ENCODE results near the gene ATP1B3. TPM values are rescaled to one million over a fixed set of nuclear protein-coding genes. Genes with fewer than 3 reads are reported as not detected.

The ATP1B3 gene
- total and polyA plus RNA-seq, 9 of the 15 experiments (the other 6 are each of a cell fraction or from before 2014, with no cell fraction given), result 48.3 to 202 (median 123) TPM

DNA sequence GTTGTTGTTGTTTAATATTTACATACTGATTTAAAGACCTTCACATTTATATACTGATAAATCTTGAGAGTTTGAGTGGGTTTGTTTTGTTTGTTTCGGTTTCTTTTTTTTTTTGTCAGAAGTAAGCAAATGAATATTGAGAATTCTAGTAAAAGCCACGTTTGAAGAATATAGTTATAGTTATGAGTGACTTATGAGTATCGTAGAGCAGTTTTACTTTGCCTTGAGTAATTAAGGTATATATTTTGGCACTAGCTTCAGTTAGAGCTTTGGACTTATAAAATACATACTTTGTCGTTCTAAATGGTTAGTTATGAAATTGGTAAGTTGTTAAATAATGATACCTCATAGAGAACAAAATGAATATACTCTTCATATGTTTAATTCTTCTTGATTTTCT is 27.8 kb downstream of the ATP1B3 start:
- H3K9me3 ChIP-seq (replicated peaks; ENCODE audit: control insufficient read depth, insufficient read depth, low read depth, low read length), result no peaks in the 10 kb centered on the region
- no peak for DNase-seq (ENCODE audit: extremely low read depth in 1 of 4, low spot score in 3 of 4)
- intact Hi-C loops (cut with micrococcal nuclease) (no loop called here), in situ Hi-C loops (cut with MboI) (loop anchor here (10.0 kb wide), 1 partner anchor 319 kb away; no protein-coding TSS in a partner anchor)
- no peaks in the 10 kb centered on the region; a peak in 1 of 5 replicates for H3K4me1 ChIP-seq (replicated peaks in 1 of 2; ENCODE audit: control insufficient read depth in 2 of 2, insufficient read depth in 2 of 2, low read length in 2 of 2)
- BruUV-seq (replicated peaks), result no TSS peak
- no peak for FAIRE-seq
- ChIA-PET CTCF (ENCODE audit: low intra/inter-chr PET ratio) (no interaction called here), POLR2A (interaction anchor here (0.6 to 1.4 kb wide), 2 partner anchors 11 to 25 kb away, joined by 3 to 7 read pairs; no protein-coding TSS in a partner anchor)
- no peak for ATAC-seq
- no peaks in the 10 kb centered on the region for H3K27me3 ChIP-seq (ENCODE audit: control insufficient read depth in 2 of 2, insufficient read depth in 2 of 2, low read length in 2 of 2)
- no peak overlapping the region for H3K4me2 ChIP-seq (ENCODE audit: insufficient read depth, low read length)
- H3K27ac ChIP-seq (ENCODE audit: extremely low read depth, low read depth, low read length), result no peak overlapping the region
- 64% methylated on average over 4 of the region's 4 CpGs for WGBS (ENCODE audit: insufficient coverage, low coverage, missing lambda C conversion rate)
- H2AFZ ChIP-seq (ENCODE audit: low read depth, low read length), result no peak overlapping the region
- H4K20me1 ChIP-seq (replicated peaks; ENCODE audit: control insufficient read depth, insufficient read depth, low read length), result no peaks in the 10 kb centered on the region
- H3K9ac ChIP-seq (ENCODE audit: insufficient read depth in 1 of 2, low read depth in 2 of 2, low read length in 2 of 2), result no peak overlapping the region
- peaks cover 69% of the 10 kb centered on the region for H3K36me3 ChIP-seq (ENCODE audit: control insufficient read depth, insufficient read depth, low read length)
- H3K4me3 ChIP-seq, result no peak overlapping the region
- no peaks in the 10 kb centered on the region for H3K9me1 ChIP-seq (ENCODE audit: control insufficient read depth, insufficient read depth, low read length)
- H3K79me2 ChIP-seq (ENCODE audit: control insufficient read depth, insufficient read depth, low read length), result peaks cover 41% of the 10 kb centered on the region
- TF ChIP-seq FUS (optimal IDR thresholded peaks at IDR 0.05; ENCODE audit: low read depth, low read length) (no peak), SP2 (IDR thresholded peaks at IDR 0.05; ENCODE audit: extremely low read depth, low read depth, low read length, poor library complexity, severe bottlenecking) (no peak), MAZ (CRISPR knock-in tag; conservative IDR thresholded peaks at IDR 0.05 in 1 of 2, IDR thresholded peaks at IDR 0.05 in 1 of 2) (no peak), ZNF589 (CRISPR knock-in tag; IDR thresholded peaks at IDR 0.05; ENCODE audit: low read depth) (no peak), BRD9 (IDR thresholded peaks at IDR 0.05; ENCODE audit: low read depth, partially characterized antibody) (no peak), ASH1L (IDR thresholded peaks at IDR 0.05; ENCODE audit: borderline replicate concordance, low read depth, partially characterized antibody) (no peak), TSC22D4 (tag; IDR thresholded peaks at IDR 0.05) (no peak), NFE2L1 (tag; IDR thresholded peaks at IDR 0.05; ENCODE audit: borderline replicate concordance, low read depth) (no peak), XRCC4 (IDR thresholded peaks at IDR 0.05; ENCODE audit: extremely low read depth, insufficient read depth, insufficient read length) (no peak)
- TF ChIP-seq, protein P1, sequence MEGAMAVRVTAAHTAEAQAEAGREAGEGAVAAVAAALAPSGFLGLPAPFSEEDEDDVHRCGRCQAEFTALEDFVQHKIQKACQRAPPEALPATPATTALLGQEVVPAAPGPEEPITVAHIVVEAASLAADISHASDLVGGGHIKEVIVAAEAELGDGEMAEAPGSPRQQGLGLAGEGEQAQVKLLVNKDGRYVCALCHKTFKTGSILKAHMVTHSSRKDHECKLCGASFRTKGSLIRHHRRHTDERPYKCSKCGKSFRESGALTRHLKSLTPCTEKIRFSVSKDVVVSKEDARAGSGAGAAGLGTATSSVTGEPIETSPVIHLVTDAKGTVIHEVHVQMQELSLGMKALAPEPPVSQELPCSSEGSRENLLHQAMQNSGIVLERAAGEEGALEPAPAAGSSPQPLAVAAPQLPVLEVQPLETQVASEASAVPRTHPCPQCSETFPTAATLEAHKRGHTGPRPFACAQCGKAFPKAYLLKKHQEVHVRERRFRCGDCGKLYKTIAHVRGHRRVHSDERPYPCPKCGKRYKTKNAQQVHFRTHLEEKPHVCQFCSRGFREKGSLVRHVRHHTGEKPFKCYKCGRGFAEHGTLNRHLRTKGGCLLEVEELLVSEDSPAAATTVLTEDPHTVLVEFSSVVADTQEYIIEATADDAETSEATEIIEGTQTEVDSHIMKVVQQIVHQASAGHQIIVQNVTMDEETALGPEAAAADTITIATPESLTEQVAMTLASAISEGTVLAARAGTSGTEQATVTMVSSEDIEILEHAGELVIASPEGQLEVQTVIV (CRISPR knock-in tag; IDR thresholded peaks at IDR 0.05; ENCODE audit: borderline replicate concordance), result no peak
- TF ChIP-seq, protein P2, sequence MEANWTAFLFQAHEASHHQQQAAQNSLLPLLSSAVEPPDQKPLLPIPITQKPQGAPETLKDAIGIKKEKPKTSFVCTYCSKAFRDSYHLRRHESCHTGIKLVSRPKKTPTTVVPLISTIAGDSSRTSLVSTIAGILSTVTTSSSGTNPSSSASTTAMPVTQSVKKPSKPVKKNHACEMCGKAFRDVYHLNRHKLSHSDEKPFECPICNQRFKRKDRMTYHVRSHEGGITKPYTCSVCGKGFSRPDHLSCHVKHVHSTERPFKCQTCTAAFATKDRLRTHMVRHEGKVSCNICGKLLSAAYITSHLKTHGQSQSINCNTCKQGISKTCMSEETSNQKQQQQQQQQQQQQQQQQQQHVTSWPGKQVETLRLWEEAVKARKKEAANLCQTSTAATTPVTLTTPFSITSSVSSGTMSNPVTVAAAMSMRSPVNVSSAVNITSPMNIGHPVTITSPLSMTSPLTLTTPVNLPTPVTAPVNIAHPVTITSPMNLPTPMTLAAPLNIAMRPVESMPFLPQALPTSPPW (CRISPR knock-in tag; IDR thresholded peaks at IDR 0.05), result no peak
- TF ChIP-seq, protein P3, sequence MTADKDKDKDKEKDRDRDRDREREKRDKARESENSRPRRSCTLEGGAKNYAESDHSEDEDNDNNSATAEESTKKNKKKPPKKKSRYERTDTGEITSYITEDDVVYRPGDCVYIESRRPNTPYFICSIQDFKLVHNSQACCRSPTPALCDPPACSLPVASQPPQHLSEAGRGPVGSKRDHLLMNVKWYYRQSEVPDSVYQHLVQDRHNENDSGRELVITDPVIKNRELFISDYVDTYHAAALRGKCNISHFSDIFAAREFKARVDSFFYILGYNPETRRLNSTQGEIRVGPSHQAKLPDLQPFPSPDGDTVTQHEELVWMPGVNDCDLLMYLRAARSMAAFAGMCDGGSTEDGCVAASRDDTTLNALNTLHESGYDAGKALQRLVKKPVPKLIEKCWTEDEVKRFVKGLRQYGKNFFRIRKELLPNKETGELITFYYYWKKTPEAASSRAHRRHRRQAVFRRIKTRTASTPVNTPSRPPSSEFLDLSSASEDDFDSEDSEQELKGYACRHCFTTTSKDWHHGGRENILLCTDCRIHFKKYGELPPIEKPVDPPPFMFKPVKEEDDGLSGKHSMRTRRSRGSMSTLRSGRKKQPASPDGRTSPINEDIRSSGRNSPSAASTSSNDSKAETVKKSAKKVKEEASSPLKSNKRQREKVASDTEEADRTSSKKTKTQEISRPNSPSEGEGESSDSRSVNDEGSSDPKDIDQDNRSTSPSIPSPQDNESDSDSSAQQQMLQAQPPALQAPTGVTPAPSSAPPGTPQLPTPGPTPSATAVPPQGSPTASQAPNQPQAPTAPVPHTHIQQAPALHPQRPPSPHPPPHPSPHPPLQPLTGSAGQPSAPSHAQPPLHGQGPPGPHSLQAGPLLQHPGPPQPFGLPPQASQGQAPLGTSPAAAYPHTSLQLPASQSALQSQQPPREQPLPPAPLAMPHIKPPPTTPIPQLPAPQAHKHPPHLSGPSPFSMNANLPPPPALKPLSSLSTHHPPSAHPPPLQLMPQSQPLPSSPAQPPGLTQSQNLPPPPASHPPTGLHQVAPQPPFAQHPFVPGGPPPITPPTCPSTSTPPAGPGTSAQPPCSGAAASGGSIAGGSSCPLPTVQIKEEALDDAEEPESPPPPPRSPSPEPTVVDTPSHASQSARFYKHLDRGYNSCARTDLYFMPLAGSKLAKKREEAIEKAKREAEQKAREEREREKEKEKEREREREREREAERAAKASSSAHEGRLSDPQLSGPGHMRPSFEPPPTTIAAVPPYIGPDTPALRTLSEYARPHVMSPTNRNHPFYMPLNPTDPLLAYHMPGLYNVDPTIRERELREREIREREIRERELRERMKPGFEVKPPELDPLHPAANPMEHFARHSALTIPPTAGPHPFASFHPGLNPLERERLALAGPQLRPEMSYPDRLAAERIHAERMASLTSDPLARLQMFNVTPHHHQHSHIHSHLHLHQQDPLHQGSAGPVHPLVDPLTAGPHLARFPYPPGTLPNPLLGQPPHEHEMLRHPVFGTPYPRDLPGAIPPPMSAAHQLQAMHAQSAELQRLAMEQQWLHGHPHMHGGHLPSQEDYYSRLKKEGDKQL (CRISPR knock-in tag; IDR thresholded peaks at IDR 0.05; ENCODE audit: borderline replicate concordance), result no peak
